ENCODE data around the gene FARP1.
A peak's percentile ranks its signal among the peaks of the same experiment; 100 is the strongest.

FARP1 gene

GRCh38 chr13:98370261-98370660, 227.4 kb downstream of the FARP1 start:
- DNase-seq: no peak

- no peak for DNase-seq
Observed at GRCh38 chr13:98370806-98371515, 228.1 kb downstream of the FARP1 start.

- DNase-seq: no peak
Observed at GRCh38 chr13:98371516-98372023, 228.7 kb downstream of the FARP1 start.

GRCh38 chr13:98372876-98373275, 230.0 kb downstream of the FARP1 start:
- no peak for DNase-seq

- no peak for DNase-seq
Observed at GRCh38 chr13:98374750-98375149, 231.9 kb downstream of the FARP1 start.

GRCh38 chr13:98377635-98378378, 234.9 kb downstream of the FARP1 start:
- DNase-seq: no peak

- DNase-seq: no peak
Observed at GRCh38 chr13:98384739-98385138, 241.8 kb downstream of the FARP1 start.

- DNase-seq: no peak
Observed at GRCh38 chr13:98385606-98386005, 242.7 kb downstream of the FARP1 start.

- DNase-seq: no peak
Observed at GRCh38 chr13:98386637-98387036, 243.7 kb downstream of the FARP1 start.

GRCh38 chr13:98389319-98389718, 246.4 kb downstream of the FARP1 start:
- DNase-seq: no peak

- DNase-seq: no peak
Observed at GRCh38 chr13:98390086-98390715, 247.3 kb downstream of the FARP1 start.

GRCh38 chr13:98393873-98394272, 251.0 kb downstream of the FARP1 start:
- DNase-seq: no peak

GRCh38 chr13:98394820-98395510, 252.1 kb downstream of the FARP1 start:
- no peak for DNase-seq

GRCh38 chr13:98396071-98396710, 253.3 kb downstream of the FARP1 start:
- peak; percentile 16 for DNase-seq

GRCh38 chr13:98397221-98397620, 254.3 kb downstream of the FARP1 start:
- DNase-seq: no peak

GRCh38 chr13:98397861-98398260, 255.0 kb downstream of the FARP1 start:
- no peak for DNase-seq

- no peak for DNase-seq
Observed at GRCh38 chr13:98398581-98398980, 255.7 kb downstream of the FARP1 start.

GRCh38 chr13:98399756-98400155, 256.9 kb downstream of the FARP1 start:
- no peak for DNase-seq

- DNase-seq: no peak
Observed at GRCh38 chr13:98401934-98402333, 259.0 kb downstream of the FARP1 start.

- no peak for DNase-seq
Observed at GRCh38 chr13:98403076-98403475, 260.2 kb downstream of the FARP1 start.

- DNase-seq: peak; percentile 71
Observed at GRCh38 chr13:98405107-98405571, 262.2 kb downstream of the FARP1 start.

GRCh38 chr13:98405690-98406344, 262.9 kb downstream of the FARP1 start:
- DNase-seq: peak; percentile 71

All from NCI-H1092 treated with DMSO at 0.1 percent for 48 hours (cell line).